ENCODE results near the gene USP1.
A peak's percentile ranks its signal among the peaks of the same experiment; 100 is the strongest.

The USP1 gene

DNA sequence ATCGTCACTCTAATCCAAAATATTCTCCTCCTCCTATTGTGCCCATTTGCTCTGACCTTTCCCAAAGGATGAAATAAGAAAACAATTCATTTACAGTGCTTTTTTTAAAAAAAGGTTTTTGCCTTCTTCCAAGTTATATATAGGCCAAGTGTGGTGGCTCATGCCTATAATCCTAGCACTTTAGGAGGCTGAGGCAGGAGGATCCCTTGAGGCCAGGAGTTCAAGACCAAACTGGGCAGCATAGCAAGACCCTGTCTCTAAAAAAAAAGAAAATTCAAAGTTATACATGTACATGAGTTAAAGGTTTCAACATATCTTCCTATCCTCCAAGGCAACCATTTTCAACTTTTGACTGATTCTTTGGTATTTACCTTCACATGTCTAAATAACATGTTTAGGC lies 10.1 kb upstream of the USP1 start:
- no peak for DNase-seq (ENCODE audit: low read depth in 2 of 2)

DNA sequence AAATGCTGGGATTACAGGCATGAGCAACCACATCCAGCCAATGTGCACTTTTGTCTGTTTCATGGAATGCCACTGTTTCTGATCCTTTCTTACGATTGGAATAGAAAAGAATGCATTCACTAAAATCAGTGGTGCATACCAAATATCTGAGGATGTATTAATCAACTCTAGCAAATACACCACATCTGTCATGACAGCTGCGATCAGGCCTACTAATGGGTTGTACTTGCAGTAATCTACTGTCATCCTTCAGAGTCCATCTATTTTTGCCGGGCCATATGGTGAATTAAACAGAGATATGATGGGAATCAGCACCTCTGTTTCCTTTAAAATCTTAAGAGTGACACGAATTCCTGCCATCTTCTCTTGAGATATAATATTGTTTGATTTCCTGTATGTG lies 8.5 kb upstream of the USP1 start:
- DNase-seq (ENCODE audit: low read depth in 2 of 2), result no peak

DNA sequence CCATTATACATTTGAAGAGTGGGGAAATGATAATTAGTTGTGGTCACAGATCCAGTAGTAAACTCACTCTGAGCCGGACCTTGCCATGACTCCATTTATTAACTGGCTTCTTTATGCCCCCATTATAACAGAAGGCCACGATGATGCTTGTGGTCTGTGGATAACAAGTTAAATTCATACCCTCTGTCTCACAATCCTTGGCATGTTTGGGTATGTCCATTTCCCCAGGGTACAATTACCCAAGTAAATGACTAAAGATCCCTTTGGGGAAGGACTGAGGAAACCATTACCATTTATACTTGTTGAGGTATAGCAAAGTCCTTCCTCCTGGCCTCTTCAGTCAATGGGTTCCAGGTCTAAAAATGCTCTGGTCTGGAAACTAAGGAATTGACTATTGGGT lies 7.3 kb upstream of the USP1 start:
- no peak for DNase-seq (ENCODE audit: low read depth in 2 of 2)

DNA sequence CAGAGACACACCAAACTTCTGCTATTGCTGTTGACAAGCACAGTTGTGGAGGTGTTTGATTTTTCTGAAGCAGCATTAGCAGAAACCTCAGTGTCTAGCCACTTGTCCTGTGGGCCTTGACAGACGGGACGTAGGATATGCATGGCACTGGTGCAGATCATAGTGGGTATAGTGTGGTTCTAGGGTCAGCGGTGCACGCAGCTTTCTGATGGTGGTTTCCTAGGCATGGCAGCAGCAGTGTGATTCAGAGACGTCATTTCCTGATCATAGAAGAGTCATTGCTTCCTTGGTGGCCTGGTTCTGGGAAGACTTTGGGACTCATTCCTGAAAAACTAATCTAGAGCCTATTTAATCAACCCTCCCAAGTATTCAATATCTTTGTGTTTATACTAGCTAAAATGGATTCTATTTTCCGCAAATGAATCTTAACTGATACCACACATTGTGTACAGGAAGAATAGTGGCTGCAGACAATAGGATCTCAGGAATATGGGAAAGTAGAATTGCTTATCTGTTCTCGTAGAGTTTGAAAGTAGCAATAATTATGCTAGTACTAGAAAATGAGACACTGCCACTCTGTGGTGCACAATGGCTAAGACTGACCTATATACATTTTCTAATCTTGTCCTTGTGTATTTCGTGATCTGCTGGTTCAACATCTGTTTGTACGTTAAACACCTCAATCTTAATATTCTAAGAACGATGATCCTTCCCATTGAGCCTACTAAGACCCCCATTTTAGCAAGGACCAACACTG lies 2.8 kb upstream of the USP1 start:
- DNase-seq (ENCODE audit: low read depth in 2 of 2), result no peak

DNA sequence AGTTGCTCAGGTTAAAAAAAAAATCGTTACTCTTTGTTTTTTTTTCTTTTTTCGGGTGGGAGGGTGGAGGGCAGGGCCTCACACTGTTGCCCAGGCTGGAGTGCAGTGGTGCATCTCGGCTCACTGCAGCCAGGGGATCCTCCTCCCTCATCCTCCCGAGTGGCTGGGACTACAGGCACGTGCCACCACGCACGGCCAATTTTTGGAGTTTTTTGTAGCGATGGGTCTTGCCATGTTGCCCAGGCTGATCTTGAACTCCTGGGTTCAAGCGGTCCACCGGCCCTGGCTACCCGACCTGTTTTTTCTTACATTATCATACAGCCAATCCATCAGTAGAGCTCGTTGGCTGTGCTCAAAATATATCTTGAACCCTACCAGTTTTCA lies 2.2 kb upstream of the USP1 start:
- DNase-seq (ENCODE audit: low read depth in 2 of 2), result no peak

DNA sequence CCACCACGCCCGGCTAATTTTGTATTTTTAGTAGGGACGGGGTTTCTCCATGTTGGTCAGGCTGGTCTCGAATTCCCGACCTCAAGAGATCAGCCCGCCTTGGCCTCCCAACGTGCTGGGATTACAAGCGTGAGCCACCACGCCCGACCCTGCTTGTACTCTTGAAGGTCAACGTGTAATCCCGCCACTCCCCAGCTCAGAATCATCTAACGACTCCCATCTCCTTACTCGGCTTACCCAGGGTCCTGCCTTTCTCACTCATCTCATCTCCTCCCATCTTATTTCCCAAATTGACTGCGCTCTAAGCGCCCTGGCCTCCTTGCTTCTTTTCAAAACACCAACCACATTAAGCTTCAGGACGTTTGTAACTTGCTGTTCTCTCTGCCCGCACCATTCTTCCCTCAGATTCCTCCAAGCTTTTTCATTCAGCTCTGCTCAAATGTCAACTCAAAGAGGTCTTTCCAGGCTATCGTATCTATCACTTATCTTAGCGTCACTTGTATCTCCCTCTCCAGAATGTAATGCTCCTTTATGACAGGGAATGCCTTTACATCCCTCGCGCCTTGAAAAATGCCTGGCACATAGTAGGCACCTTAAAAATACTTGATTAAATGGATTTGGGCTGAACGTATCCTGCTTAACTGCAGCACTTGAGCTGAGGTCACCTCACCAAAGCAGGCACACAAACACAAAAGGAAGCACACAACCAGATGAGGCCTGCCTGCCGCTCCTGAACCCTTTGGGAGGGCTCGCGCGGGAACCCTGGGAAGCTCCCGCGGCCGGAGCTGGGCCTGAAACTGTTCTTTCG lies 1.4 kb upstream of the USP1 start:
- DNase-seq (ENCODE audit: low read depth in 2 of 2), result no peak

DNA sequence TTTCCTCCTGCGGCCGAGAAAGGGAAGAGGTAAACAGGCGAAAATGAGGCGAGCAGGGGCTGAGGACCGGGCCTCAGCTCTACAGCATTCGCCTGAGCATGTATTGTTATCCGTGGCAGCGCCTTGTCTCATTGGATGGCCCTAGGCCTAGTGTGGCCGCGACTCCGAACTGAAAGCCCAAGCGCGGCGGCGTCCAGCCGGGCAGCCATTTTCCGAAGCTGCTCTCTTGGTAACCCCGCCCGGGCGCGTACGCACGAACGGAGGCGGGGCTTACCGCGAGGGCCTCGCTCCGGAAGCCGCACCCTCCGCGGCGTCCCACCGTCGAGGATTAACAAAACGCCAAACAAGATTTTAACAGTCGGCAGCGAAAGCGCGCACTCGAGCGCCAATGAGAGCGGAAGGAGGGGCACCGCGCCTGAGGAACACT lies 797 bp upstream of the USP1 start:
- DNase-seq (ENCODE audit: low read depth in 2 of 2), result peak in 1 of 2 experiments; percentile 90

DNA sequence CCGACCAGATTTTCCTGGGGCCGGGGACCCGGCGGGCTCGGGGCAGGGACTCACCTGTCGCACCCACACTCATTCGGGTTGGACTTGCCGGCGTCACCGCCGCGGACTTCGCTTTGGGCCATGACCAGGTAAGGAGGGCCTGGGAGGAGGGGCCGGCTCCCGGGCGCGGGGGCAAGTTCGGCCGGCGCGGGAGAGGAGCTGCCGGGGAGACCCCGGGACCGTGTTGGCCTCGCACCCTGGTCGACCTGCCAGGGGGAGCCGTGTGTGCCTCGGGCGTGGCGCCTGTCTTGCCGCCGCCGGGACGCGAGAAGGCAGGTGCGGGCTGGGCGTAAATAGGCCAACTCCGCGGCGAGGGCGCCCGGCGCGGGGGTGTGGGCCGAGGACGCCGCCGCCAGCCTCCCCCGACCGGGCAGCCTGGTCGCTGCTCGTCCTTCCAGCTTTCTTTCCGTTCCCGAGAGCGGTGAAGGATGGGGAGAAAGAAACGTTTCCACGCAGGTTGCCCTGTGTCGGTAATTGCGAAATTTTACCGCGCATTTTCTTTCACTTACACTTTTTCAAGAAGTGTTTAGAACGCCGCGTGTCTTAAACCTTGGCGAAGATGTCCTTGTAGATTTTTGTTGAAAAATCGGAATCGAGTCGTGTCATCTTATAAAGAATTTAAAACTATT lies 558 bp downstream of the USP1 start:
- DNase-seq (ENCODE audit: low read depth in 2 of 2), result peak; percentile 15 to 28

DNA sequence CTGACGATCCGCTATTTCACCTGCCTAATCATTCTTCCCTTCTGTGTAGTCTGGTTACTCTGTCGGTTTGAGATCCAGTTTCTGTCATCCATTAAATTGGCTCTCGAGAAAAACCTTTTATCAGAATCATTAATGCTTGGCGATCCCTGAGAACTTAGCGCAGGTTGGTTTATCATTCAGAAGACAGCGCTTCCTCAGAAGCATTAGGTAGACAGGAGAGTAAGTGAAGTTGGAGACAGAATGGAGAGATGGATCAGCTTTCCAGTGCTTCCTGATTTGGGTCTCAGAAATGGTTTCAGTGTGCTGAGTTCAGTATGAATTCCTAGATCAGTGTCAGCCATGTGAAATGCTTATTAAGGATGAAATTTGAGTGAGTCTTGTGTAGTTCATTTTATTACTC lies 1.3 kb downstream of the USP1 start:
- DNase-seq (ENCODE audit: low read depth in 2 of 2), result no peak

DNA sequence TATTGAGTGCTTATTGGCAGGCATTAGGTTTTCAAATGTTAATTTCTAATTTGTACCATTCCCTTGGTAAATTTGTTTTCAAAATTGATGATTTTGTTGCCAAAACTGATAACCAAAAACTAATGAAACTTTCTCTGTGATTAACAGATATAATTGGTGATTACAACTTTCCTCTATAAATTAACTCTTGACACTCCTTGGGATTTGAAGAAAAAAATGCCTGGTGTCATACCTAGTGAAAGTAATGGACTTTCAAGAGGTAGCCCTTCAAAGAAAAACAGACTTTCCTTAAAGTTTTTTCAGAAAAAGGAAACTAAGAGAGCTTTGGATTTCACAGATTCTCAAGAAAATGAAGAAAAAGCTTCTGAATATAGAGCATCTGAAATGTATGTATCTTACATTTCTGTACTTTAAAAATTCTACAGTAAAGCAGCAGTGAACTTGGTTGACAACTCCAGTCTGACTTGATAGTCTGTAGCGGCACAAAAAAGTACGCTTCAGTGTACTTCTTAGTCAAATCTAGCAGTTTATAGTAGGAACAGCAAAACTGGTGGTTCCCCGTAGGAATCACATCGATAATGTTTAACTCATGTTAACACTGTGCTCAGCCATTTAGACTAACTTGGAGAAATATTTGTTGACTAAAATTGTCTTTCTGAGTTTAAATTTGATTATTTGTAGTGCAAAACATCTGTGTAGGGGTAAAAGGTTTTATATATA lies 3.0 kb downstream of the USP1 start:
- DNase-seq (ENCODE audit: low read depth in 2 of 2), result no peak

DNA sequence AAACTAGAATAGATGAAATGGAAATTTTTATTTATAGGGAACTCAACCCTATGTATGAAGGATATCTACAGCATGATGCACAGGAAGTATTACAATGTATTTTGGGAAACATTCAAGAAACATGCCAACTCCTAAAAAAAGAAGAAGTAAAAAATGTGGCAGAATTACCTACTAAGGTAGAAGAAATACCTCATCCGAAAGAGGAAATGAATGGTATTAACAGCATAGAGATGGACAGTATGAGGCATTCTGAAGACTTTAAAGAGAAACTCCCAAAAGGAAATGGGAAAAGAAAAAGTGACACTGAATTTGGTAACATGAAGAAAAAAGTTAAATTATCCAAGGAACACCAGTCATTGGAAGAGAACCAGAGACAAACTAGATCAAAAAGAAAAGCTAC lies 7.9 kb downstream of the USP1 start:
- DNase-seq (ENCODE audit: low read depth in 2 of 2), result no peak

DNA sequence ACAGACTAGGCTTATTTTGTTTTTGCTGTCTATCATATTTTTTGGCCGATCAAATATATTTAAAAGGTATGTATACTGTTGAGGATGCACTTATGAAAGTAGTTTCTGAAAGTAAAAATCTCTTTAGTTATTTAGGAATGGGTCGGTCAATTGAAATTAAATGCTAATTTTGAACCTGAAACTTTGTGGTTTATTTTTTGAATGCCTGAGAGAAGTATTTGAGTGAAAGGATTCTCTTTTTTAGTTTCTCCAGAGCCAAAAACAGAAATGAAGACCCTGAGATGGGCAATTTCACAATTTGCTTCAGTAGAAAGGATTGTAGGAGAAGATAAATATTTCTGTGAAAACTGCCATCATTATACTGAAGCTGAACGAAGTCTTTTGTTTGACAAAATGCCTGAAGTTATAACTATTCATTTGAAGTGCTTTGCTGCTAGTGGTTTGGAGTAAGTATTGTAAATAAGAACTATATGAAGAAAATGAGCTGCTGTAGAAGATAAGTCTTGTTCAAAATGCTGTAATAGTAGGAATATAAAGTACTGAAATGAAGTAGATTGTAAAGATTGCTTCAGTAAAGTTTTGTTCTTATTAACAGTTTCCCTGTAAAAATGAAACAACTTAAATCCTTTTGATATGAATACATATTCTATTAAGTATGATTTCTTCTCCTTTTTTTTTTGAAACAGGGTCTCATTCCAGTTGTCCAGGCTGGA lies 11.5 kb downstream of the USP1 start:
- no peak for DNase-seq (ENCODE audit: low read depth in 2 of 2)

DNA sequence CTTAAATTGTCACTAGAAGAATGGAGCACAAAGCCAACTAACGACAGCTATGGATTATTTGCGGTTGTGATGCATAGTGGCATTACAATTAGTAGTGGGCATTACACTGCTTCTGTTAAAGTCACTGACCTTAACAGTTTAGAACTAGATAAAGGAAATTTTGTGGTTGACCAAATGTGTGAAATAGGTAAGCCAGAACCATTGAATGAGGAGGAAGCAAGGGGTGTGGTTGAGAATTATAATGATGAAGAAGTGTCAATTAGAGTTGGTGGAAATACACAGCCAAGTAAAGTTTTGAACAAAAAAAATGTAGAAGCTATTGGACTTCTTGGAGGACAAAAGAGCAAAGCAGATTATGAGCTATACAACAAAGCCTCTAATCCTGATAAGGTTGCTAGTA lies 13.5 kb downstream of the USP1 start:
- no peak for DNase-seq (ENCODE audit: low read depth in 2 of 2)

DNA sequence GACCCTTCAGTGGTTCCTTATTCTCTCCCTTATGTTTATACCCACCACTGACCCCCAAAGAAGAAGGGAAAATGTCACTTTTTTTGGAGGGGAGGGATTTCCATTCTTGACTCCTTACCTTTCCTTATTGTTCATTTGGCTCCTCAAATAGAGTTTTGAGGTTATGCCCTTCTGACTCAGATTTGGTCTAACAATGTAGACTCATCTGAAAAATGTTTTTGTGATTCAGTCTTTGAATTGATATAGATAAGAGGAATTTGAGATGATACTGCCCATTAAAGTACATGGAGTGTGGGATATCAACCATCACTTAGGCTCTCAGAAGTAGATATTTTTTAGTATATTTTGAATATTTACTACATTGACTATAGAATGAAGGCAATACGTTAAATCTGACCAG lies 16.1 kb downstream of the USP1 start:
- DNase-seq (ENCODE audit: low read depth in 2 of 2), result no peak

DNA sequence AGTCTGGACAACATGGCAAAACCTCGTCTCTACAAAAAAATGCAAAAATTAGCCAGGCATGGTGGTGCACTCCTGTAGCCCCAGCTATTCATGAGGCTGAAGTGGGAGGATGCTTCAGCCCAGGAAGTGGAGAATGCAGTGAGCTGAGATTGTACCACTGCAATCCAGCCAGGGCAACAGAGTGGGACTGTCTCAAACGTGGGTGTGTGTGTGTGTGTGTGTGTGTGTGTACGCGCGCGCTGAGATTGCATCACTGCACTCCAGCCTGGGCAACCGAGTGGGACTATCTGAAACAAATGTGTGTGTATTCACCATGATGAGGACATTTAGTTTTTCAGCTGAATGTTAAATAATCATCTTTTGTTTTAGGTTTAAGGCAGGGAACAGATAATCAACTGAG lies 21.1 kb downstream of the USP1 start:
- DNase-seq (ENCODE audit: low read depth in 2 of 2), result no peak

DNA sequence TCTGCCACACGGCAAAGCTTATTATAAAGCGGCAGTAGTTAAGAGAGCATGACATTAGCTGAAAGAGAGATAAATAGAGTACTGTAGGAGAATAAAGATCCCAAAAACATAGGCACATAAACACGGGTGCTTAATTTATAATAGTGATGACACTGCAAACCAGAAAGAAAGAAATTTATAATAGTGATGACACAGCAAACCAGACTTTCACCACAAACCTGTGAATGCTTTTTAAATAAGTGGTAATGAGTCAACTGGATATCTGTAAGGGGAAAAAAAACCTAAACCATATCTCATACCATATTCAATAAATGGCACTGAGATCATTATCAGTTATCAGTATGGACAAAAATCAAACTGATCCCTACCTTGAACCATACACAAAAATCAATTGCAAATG lies 25.5 kb downstream of the USP1 start:
- no peak for DNase-seq (ENCODE audit: low read depth in 2 of 2)

DNA sequence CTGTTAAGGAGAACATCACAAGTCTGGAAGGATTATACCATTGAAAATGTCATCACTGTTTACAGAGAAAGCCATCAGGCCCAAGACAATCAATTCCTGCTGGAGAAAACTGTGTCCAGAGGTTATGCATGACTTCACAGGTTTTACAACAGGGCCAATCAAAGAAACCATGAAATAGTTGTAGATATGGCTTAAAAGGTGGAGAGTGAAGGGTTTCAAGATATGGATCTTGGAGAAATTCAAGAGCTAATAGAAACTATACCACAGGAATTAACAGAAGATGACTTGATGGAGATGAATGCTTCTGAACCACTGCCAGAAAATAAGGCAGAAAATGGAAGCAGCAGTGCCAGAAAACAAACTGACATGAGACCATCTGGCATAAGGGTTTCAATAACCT lies 30.2 kb downstream of the USP1 start:
- no peak for DNase-seq (ENCODE audit: low read depth in 2 of 2)

DNA sequence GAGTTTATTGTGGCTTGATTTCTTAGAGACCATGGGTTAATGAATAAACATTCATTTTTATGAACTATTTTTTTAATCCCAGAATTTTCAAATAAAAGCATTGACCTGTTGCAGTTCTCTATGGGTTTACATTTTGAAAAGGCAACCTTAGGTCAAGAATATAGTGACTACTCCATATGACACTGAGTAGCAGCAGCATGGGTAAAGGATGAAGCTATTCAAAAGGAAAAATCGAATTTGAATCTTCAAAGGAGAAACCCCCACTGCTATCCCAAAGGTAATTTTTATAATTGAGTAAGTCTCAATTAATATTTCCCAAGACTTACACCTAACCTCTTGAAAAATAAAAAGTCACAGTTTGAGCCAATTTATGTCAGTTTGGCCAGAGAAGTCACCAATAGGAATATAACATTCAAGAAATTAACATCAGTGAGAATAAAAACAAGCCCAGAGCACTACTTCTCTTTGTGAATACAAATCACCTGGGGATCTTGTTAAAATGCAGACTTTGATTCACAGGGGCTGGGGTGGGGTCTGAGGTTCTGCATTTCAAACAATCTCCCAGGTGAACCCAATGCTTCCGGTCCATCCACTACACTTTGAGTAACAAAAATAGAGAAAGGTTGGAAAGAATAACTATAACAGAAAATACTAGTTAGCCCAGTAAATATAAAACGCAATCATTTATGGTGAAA lies 39.8 kb downstream of the USP1 start:
- no peak for DNase-seq (ENCODE audit: low read depth in 2 of 2)

DNA sequence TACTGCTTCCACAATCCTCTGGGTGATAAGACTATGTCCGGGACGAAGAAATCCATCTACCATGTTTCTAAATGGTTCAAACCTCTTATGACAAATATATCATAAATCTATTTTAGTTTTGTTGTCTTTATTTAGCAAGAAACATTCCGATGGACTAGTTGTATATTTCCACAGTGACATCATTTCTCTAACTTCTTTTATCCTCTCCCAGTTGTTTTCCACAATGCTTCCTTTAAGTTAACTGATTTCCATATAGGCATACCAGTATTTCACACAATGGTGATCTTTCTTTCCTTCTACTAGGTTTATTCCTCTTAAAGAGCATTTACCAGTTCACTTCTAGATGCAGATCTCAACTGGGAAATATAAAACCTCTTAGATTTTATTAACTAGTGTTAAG lies 44.8 kb downstream of the USP1 start:
- DNase-seq (ENCODE audit: low read depth in 2 of 2), result no peak

DNA sequence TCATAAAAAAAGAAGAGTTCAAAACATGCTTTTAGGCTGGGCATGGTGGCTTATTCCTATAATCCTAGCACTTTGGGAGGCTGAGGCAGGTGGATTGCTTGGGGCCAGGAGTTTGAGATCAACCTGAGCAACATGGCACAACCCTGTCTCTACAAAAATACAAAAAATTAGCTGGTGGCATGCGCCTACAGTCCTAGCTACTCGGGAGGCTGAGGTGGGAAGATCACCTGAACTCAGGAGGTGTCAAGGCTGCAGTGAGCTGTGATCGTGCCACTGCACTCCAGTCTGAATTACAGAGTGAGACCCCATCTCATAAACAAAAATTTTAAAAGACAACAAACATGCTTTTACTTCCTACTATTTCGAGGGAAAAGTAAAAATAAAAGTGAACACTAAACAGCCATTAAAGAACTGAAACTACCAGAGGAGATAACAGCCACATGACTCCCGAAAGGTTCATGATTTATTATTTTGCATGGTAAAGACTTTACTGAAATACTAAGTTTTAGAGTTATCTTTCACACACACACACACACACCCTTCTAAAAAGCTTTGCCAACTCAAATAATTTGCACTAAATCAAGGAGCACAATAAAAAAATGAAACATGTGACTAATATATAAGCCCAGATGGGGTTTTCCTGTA lies 48.1 kb downstream of the USP1 start:
- DNase-seq (ENCODE audit: low read depth in 2 of 2), result no peak

Measured in stimulated activated CD4-positive, alpha-beta T cell treated with anti-CD3 and anti-CD28 coated beads, Interleukin-12 subunit alpha, Interleukin-12 subunit beta, amount 100 ng/mL, for 24 hours (primary cell).